GM23338 (cell line): ENCODE results near the gene ATAD1. TPM values are rescaled to one million over a fixed set of nuclear protein-coding genes. Genes with fewer than 3 reads are reported as not detected.

Source experiments
- ATAC-seq: fragments of 200-7000 bp; cut with Tn5 transposase; 3 replicates; pipeline ENCODE4 v1.9.1; 2020
- DNase-seq: peaks from one replicate; pipeline ENCODE4 v3.0.0-alpha.2; 2015; ENCODE audit warnings: low spot score
- H2AFZ ChIP-seq: fragments of 200-600 bp; sonication (generic); 2 replicates; pipeline ENCODE4 v1.8.0; 2016; ENCODE audit warnings: antibody characterized with exemption, mild to moderate bottlenecking, moderate library complexity
- H3F3A ChIP-seq: fragments of 200-600 bp; sonication (generic); replicated peaks from 2 replicates; pipeline ENCODE4 v1.8.0; 2017; ENCODE audit warnings: antibody characterized with exemption, mixed run types, low read depth
- H3K27ac ChIP-seq: fragments of 200-600 bp; sonication (generic); 2 replicates; pipeline ENCODE4 v1.6.1; 2016; ENCODE audit warnings: low read depth
- H3K27me3 ChIP-seq: fragments of 200-600 bp; sonication (generic); 2 replicates; pipeline ENCODE4 v1.8.0; 2016; ENCODE audit warnings: mild to moderate bottlenecking, mixed run types, moderate library complexity; ENCODE audit not compliant: insufficient read depth
- H3K36me3 ChIP-seq: fragments of 200-600 bp; sonication (generic); 2 replicates; pipeline ENCODE4 v1.8.0; 2016; ENCODE audit warnings: mild to moderate bottlenecking; ENCODE audit not compliant: insufficient read depth
- H3K4me1 ChIP-seq: fragments of 200-600 bp; sonication (generic); 2 replicates; pipeline ENCODE4 v1.8.0; 2016; ENCODE audit warnings: mild to moderate bottlenecking, moderate library complexity; ENCODE audit not compliant: insufficient read depth
- H3K4me2 ChIP-seq: fragments of 200-600 bp; sonication (generic); 2 replicates; pipeline ENCODE4 v1.7.1; 2017; ENCODE audit warnings: mixed run types
- H3K4me3 ChIP-seq: fragments of 200-600 bp; sonication (generic); 2 replicates; pipeline ENCODE4 v1.6.1; 2016; ENCODE audit warnings: mixed run types
- H3K79me2 ChIP-seq: fragments of 200-600 bp; sonication (generic); replicated peaks from 2 replicates; pipeline ENCODE4 v1.8.0; 2017; ENCODE audit warnings: mild to moderate bottlenecking; ENCODE audit not compliant: insufficient read depth
- H3K9me2 ChIP-seq: fragments of 200-600 bp; sonication (generic); 2 replicates; pipeline ENCODE4 v1.8.0; 2017; ENCODE audit not compliant: insufficient read depth
- H4K20me1 ChIP-seq: fragments of 200-600 bp; sonication (generic); replicated peaks from 2 replicates; pipeline ENCODE4 v1.8.0; 2017; ENCODE audit warnings: mild to moderate bottlenecking; ENCODE audit not compliant: insufficient read depth
- H3K27ac Mint-ChIP-seq: 2 replicates; pipeline ENCODE4 v1.8.0; 2020; ENCODE audit warnings: inconsistent platforms, mild to moderate bottlenecking, moderate library complexity, mixed read lengths
- H3K27me3 Mint-ChIP-seq: 3 replicates; pipeline ENCODE4 v1.8.0; 2022; ENCODE audit warnings: low read depth, mild to moderate bottlenecking, moderate library complexity, mixed read lengths, inconsistent platforms; ENCODE audit not compliant: insufficient read depth, poor library complexity
- H3K36me3 Mint-ChIP-seq: 3 replicates; pipeline ENCODE4 v1.8.0; 2021; ENCODE audit warnings: low read depth, mild to moderate bottlenecking, inconsistent platforms, moderate library complexity, mixed read lengths
- H3K4me1 Mint-ChIP-seq: 3 replicates; pipeline ENCODE4 v1.8.0; 2020; ENCODE audit warnings: mild to moderate bottlenecking, inconsistent platforms, mixed read lengths
- H3K4me3 Mint-ChIP-seq: 3 replicates; pipeline ENCODE4 v1.8.0; 2021; ENCODE audit warnings: moderate library complexity, mild to moderate bottlenecking, inconsistent platforms, mixed read lengths
- H3K9me3 Mint-ChIP-seq: 3 replicates; pipeline ENCODE4 v1.8.0; 2020; ENCODE audit warnings: moderate library complexity, mild to moderate bottlenecking, inconsistent platforms, mixed read lengths
- EZH2phosphoT487 ChIP-seq: fragments of 200-600 bp; sonication (generic); IDR thresholded peaks from one replicate; pipeline ENCODE4 v1.8.1; 2018; ENCODE audit warnings: antibody characterized with exemption; ENCODE audit not compliant: unreplicated experiment
- JUNB ChIP-seq: IDR thresholded peaks from one replicate; pipeline ENCODE4 v1.6.1; 2016; ENCODE audit warnings: antibody characterized with exemption; ENCODE audit not compliant: unreplicated experiment
- POLR2AphosphoS5 ChIP-seq: IDR thresholded peaks from 2 replicates; pipeline ENCODE4 v1.6.1; 2016; ENCODE audit warnings: antibody characterized with exemption, low read depth
- ZNF114 ChIP-seq: fragments of 250-450 bp; sonication (Bioruptor Pico); IDR thresholded peaks from 2 replicates; pipeline ENCODE4 v1.5.0; 2020; ENCODE audit warnings: mild to moderate bottlenecking, moderate library complexity
- polyA plus RNA-seq: library from polyadenylated mRNA; unstranded; fragments of >200 nt; fragmentation: Nextera tagmentation; extraction: Ambion mirVana; gene quantifications from 2 replicates; pipeline ENCODE4 v1.2.1, GENCODE V29; 2016
- total RNA-seq: library from RNA; depleted of rRNA; stranded (reverse); fragments of >200 nt; shearing (Covaris generic); gene quantifications from 2 replicates; pipeline ENCODE4 v1.2.3, GENCODE V29; 2014
- TF ChIP-seq, protein P1 (sequence below): fragments of 250-450 bp; sonication (Bioruptor Pico); IDR thresholded peaks from 2 replicates; pipeline ENCODE4 v1.5.0; 2020; ENCODE audit warnings: mild to moderate bottlenecking, moderate library complexity
- TF ChIP-seq, protein P2 (sequence below), 2 experiments: fragments of 200-600 bp in 1 of 2; sonication (generic) in 1 of 2; conservative IDR thresholded peaks; 2 replicates each; pipeline versions ENCODE4 v1.5.1 to v1.6.1; 2016 to 2017; ENCODE audit warnings: antibody characterized with exemption in 2 of 2, low read depth in 2 of 2, mild to moderate bottlenecking in 2 of 2, moderate library complexity in 1 of 2

ATAD1 gene
- total and polyA plus RNA-seq, 2 experiments from 2014 or later, result 30.3 to 49.6 TPM

DNA sequence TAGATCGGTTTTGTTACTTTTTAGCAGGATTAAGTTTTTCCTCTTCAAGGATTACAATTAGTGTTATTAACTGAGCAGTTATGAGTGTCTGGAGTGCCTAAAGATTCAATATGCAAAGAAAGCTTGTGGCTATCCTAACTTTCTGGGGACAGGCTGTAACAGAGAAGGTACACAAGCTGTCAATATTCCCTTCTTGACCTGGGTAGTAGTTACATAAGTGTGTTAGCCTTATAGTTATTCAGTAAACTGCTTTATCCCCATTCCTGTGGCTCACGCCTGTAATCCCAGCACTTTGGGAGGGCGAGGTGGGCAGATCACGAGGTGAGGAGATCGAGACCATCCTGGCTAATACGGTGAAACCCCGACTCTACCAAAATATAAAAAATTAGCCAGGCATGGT is 31.6 kb downstream of the ATAD1 start:
- H3K9me3 Mint-ChIP-seq, result no peaks in the 10 kb centered on the region
- H3K79me2 ChIP-seq, result peaks cover 9% of the 10 kb centered on the region; the same call in 1 of the 2 replicates
- no peaks in the 10 kb centered on the region for H3K9me2 ChIP-seq
- no peaks in the 10 kb centered on the region for H3K27me3 Mint-ChIP-seq
- H3K4me3 Mint-ChIP-seq, result no peak overlapping the region
- no peaks in the 10 kb centered on the region for H3K4me1 ChIP-seq
- no peaks in the 10 kb centered on the region for H3K27me3 ChIP-seq
- DNase-seq (no peak), ATAC-seq (no peak)
- TF ChIP-seq POLR2AphosphoS5, result no peak
- no peak for TF ChIP-seq ZNF114 (CRISPR knock-in tag)
- TF ChIP-seq, protein P1, sequence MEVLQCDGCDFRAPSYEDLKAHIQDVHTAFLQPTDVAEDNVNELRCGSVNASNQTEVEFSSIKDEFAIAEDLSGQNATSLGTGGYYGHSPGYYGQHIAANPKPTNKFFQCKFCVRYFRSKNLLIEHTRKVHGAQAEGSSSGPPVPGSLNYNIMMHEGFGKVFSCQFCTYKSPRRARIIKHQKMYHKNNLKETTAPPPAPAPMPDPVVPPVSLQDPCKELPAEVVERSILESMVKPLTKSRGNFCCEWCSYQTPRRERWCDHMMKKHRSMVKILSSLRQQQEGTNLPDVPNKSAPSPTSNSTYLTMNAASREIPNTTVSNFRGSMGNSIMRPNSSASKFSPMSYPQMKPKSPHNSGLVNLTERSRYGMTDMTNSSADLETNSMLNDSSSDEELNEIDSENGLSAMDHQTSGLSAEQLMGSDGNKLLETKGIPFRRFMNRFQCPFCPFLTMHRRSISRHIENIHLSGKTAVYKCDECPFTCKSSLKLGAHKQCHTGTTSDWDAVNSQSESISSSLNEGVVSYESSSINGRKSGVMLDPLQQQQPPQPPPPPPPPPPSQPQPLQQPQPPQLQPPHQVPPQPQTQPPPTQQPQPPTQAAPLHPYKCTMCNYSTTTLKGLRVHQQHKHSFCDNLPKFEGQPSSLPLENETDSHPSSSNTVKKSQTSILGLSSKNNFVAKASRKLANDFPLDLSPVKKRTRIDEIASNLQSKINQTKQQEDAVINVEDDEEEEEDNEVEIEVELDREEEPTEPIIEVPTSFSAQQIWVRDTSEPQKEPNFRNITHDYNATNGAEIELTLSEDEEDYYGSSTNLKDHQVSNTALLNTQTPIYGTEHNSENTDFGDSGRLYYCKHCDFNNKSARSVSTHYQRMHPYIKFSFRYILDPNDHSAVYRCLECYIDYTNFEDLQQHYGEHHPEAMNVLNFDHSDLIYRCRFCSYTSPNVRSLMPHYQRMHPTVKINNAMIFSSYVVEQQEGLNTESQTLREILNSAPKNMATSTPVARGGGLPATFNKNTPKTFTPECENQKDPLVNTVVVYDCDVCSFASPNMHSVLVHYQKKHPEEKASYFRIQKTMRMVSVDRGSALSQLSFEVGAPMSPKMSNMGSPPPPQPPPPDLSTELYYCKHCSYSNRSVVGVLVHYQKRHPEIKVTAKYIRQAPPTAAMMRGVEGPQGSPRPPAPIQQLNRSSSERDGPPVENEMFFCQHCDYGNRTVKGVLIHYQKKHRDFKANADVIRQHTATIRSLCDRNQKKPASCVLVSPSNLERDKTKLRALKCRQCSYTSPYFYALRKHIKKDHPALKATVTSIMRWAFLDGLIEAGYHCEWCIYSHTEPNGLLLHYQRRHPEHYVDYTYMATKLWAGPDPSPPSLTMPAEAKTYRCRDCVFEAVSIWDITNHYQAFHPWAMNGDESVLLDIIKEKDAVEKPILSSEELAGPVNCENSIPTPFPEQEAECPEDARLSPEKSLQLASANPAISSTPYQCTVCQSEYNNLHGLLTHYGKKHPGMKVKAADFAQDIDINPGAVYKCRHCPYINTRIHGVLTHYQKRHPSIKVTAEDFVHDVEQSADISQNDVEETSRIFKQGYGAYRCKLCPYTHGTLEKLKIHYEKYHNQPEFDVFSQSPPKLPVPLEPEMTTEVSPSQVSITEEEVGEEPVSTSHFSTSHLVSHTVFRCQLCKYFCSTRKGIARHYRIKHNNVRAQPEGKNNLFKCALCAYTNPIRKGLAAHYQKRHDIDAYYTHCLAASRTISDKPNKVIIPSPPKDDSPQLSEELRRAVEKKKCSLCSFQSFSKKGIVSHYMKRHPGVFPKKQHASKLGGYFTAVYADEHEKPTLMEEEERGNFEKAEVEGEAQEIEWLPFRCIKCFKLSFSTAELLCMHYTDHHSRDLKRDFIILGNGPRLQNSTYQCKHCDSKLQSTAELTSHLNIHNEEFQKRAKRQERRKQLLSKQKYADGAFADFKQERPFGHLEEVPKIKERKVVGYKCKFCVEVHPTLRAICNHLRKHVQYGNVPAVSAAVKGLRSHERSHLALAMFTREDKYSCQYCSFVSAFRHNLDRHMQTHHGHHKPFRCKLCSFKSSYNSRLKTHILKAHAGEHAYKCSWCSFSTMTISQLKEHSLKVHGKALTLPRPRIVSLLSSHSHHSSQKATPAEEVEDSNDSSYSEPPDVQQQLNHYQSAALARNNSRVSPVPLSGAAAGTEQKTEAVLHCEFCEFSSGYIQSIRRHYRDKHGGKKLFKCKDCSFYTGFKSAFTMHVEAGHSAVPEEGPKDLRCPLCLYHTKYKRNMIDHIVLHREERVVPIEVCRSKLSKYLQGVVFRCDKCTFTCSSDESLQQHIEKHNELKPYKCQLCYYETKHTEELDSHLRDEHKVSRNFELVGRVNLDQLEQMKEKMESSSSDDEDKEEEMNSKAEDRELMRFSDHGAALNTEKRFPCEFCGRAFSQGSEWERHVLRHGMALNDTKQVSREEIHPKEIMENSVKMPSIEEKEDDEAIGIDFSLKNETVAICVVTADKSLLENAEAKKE (CRISPR knock-in tag), result no peak
- TF ChIP-seq JUNB, result no peak
- TF ChIP-seq EZH2phosphoT487, result no peak
- TF ChIP-seq, protein P2, sequence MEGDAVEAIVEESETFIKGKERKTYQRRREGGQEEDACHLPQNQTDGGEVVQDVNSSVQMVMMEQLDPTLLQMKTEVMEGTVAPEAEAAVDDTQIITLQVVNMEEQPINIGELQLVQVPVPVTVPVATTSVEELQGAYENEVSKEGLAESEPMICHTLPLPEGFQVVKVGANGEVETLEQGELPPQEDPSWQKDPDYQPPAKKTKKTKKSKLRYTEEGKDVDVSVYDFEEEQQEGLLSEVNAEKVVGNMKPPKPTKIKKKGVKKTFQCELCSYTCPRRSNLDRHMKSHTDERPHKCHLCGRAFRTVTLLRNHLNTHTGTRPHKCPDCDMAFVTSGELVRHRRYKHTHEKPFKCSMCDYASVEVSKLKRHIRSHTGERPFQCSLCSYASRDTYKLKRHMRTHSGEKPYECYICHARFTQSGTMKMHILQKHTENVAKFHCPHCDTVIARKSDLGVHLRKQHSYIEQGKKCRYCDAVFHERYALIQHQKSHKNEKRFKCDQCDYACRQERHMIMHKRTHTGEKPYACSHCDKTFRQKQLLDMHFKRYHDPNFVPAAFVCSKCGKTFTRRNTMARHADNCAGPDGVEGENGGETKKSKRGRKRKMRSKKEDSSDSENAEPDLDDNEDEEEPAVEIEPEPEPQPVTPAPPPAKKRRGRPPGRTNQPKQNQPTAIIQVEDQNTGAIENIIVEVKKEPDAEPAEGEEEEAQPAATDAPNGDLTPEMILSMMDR (conservative IDR thresholded peaks at IDR 0.05; ENCODE audit: low read depth in 2 of 2), result no peak
- H3K27ac ChIP-seq, result no peak overlapping the region; the same call in 1 of the 2 replicates
- no peaks in the 10 kb centered on the region for H3F3A ChIP-seq
- H3K27ac Mint-ChIP-seq, result no peak overlapping the region
- H3K36me3 Mint-ChIP-seq, result peaks cover 40% of the 10 kb centered on the region
- H2AFZ ChIP-seq, result no peak overlapping the region
- H3K36me3 ChIP-seq, result peaks cover 6% of the 10 kb centered on the region; the same call in 1 of the 2 replicates
- H3K4me2 ChIP-seq, result no peak overlapping the region
- H3K4me1 Mint-ChIP-seq, result no peaks in the 10 kb centered on the region
- no peaks in the 10 kb centered on the region; the same call in 1 of the 2 replicates for H4K20me1 ChIP-seq
- no peak overlapping the region for H3K4me3 ChIP-seq
